Uterus (tissue), 2 donors: ENCODE data around the gene NCAM1.

ENCODE experiments used
- CTCF ChIP-seq, 4 experiments: fragments of 200-600 bp in 2 of 4; fragments of 450-650 bp in 2 of 4; sonication (generic) in 2 of 4; IDR thresholded peaks; one replicate each; pipeline ENCODE4 v1.5.1; 2016 to 2019; ENCODE audit warnings: antibody characterized with exemption in 4 of 4, mild to moderate bottlenecking in 2 of 4, moderate library complexity in 1 of 4
- POLR2A ChIP-seq, 2 donors: fragments of 450-650 bp; IDR thresholded peaks; one replicate each; pipeline ENCODE4 v1.6.1; 2016; ENCODE audit warnings: antibody characterized with exemption in 2 of 2, mild to moderate bottlenecking in 1 of 2, moderate library complexity in 1 of 2

GRCh38 chr11:112967082-112967481 lies 5.9 kb downstream of the NCAM1 start:
- TF ChIP-seq CTCF (IDR thresholded peaks at IDR 0.05) (no peak), POLR2A (IDR thresholded peaks at IDR 0.05) (no peak)
